CD14-positive monocyte (primary cell): ENCODE data around the gene ZBTB14. TPM values are rescaled to one million over a fixed set of nuclear protein-coding genes. Genes with fewer than 3 reads are reported as not detected.

Experiments
- DNase-seq, 3 donors: peaks; one replicate each; pipeline ENCODE4 v3.0.0-alpha.2; 2011 to 2022
- H2AFZ ChIP-seq: 2 replicates; pipeline ENCODE4 v1.6.0; 2012; ENCODE audit warnings: mild to moderate bottlenecking, low read depth, low read length, inconsistent platforms; ENCODE audit not compliant: insufficient read depth, poor library complexity, severe bottlenecking
- H3K27ac ChIP-seq, 2 donors: 1 replicate in 1 of 2; 2 replicates in 1 of 2; pipeline ENCODE4 v1.5.1; 2012 to 2013; ENCODE audit warnings: low read length in 2 of 2, control low read depth in 1 of 2, inconsistent platforms in 1 of 2, low read depth in 1 of 2, mild to moderate bottlenecking in 1 of 2
- H3K27me3 ChIP-seq, 2 donors: one replicate each; pipeline versions ENCODE4 v1.6.0 to v1.6.1; 2011 to 2013; ENCODE audit warnings: low read length in 2 of 2; ENCODE audit not compliant: control insufficient read depth in 2 of 2, insufficient read depth in 2 of 2
- H3K36me3 ChIP-seq, 2 donors: replicated peaks in 1 of 2; 1 replicate in 1 of 2; 2 replicates in 1 of 2; pipeline versions ENCODE4 v1.5.1 to v1.6.1; 2012 to 2013; ENCODE audit warnings: low read length in 2 of 2, control low read depth in 1 of 2, inconsistent platforms in 1 of 2, mild to moderate bottlenecking in 1 of 2; ENCODE audit not compliant: insufficient read depth in 2 of 2, control insufficient read depth in 1 of 2
- H3K4me1 ChIP-seq, 2 donors: 1 replicate in 1 of 2; 2 replicates in 1 of 2; pipeline versions ENCODE4 v1.5.1 to v1.6.1; 2012 to 2013; ENCODE audit warnings: low read length in 2 of 2, control low read depth in 1 of 2, inconsistent platforms in 1 of 2, mild to moderate bottlenecking in 1 of 2, moderate library complexity in 1 of 2; ENCODE audit not compliant: insufficient read depth in 2 of 2, control insufficient read depth in 1 of 2
- H3K4me2 ChIP-seq: replicated peaks from 2 replicates; pipeline ENCODE3; 2012; ENCODE audit warnings: low read length, moderate library complexity, mild to moderate bottlenecking; ENCODE audit not compliant: poor library complexity, severe bottlenecking; ENCODE audit errors: extremely low read depth
- H3K4me3 ChIP-seq, 3 experiments: fragments of 200-600 bp in 1 of 3; sonication (generic) in 1 of 3; replicated peaks in 1 of 3; 1 replicate in 2 of 3; 2 replicates in 1 of 3; pipeline ENCODE4 v1.5.1; 2011 to 2013; ENCODE audit warnings: low read length in 3 of 3, mild to moderate bottlenecking in 3 of 3, control low read depth in 2 of 3, low read depth in 2 of 3, inconsistent platforms in 1 of 3, moderate library complexity in 1 of 3
- H3K79me2 ChIP-seq: 2 replicates; pipeline ENCODE4 v1.6.0; 2012; ENCODE audit warnings: mild to moderate bottlenecking, control low read depth, inconsistent platforms, low read length, moderate library complexity; ENCODE audit not compliant: insufficient read depth
- H3K9ac ChIP-seq: 2 replicates; pipeline ENCODE4 v1.6.0; 2017; ENCODE audit warnings: low read length, mild to moderate bottlenecking; ENCODE audit not compliant: insufficient read depth, poor library complexity, severe bottlenecking
- H3K9me3 ChIP-seq, 2 donors: replicated peaks in 1 of 2; 1 replicate in 1 of 2; 2 replicates in 1 of 2; pipeline versions ENCODE4 v1.5.1 to v1.6.1; 2012 to 2013; ENCODE audit warnings: low read length in 2 of 2, control low read depth in 1 of 2; ENCODE audit not compliant: control insufficient read depth in 1 of 2, insufficient read depth in 1 of 2
- H4K20me1 ChIP-seq: 2 replicates; pipeline ENCODE4 v1.6.0; 2012; ENCODE audit warnings: mild to moderate bottlenecking, low read length, control low read depth, moderate library complexity; ENCODE audit not compliant: insufficient read depth
- H3K27ac Mint-ChIP-seq, 7 donors: one replicate each; pipeline ENCODE4 v1.8.0; 2020; ENCODE audit warnings: mild to moderate bottlenecking in 7 of 7, mixed read lengths in 7 of 7, moderate library complexity in 6 of 7, inconsistent platforms in 2 of 7
- H3K27me3 Mint-ChIP-seq, 3 donors: one replicate each; pipeline ENCODE4 v1.8.0; 2021 to 2022; ENCODE audit warnings: low read depth in 3 of 3, mild to moderate bottlenecking in 3 of 3, mixed read lengths in 3 of 3, moderate library complexity in 3 of 3, inconsistent platforms in 1 of 3
- H3K36me3 Mint-ChIP-seq, 2 donors: one replicate each; pipeline ENCODE4 v1.8.0; 2020; ENCODE audit warnings: mixed read lengths in 2 of 2, inconsistent platforms in 1 of 2, mild to moderate bottlenecking in 1 of 2
- H3K4me1 Mint-ChIP-seq: one replicate; pipeline ENCODE4 v1.8.0; 2020; ENCODE audit warnings: mild to moderate bottlenecking, mixed read lengths
- H3K4me3 Mint-ChIP-seq, 2 donors: one replicate each; pipeline ENCODE4 v1.8.0; 2020; ENCODE audit warnings: mild to moderate bottlenecking in 2 of 2, mixed read lengths in 2 of 2, moderate library complexity in 1 of 2
- H3K9me3 Mint-ChIP-seq, 7 donors: one replicate each; pipeline ENCODE4 v1.8.0; 2020 to 2022; ENCODE audit warnings: mixed read lengths in 7 of 7, mild to moderate bottlenecking in 6 of 7, moderate library complexity in 6 of 7, inconsistent platforms in 2 of 7
- CTCF ChIP-seq: fragments of 200-600 bp; IDR thresholded peaks from one replicate; pipeline ENCODE4 v1.8.0; 2022; ENCODE audit warnings: antibody characterized with exemption, mild to moderate bottlenecking
- WGBS: methylation state at CpG from one replicate; pipeline ENCODE4 v1.1.5; 2013; ENCODE audit warnings: missing lambda C conversion rate; ENCODE audit not compliant: insufficient coverage; 5-methylcytosine and 5-hydroxymethylcytosine counted together
- intact Hi-C, 2 donors: fragments of 100-400 bp; cut with micrococcal nuclease; formaldehyde crosslinking; loops; one replicate each; pipeline versions ENCODE4 v1.15.0 to v1.15.1; 2023
- polyA plus RNA-seq, 3 donors: library from polyadenylated mRNA; depleted of rRNA in 1 of 3; unstranded in 2 of 3; stranded (reverse) in 1 of 3; fragments of 300-500 nt in 2 of 3; fragments of >200 nt in 1 of 3; fragmentation: Illumina TruSeq in 2 of 3; gene quantifications; 1 replicate in 2 of 3; 2 replicates in 1 of 3; pipeline ENCODE4 v1.2.3, GENCODE V29; 2012 to 2021

Gene ZBTB14
- polyA plus RNA-seq, 3 donors, result 6.8 to 10.0 (median 7.5) TPM

- H3K79me2 ChIP-seq, result peaks cover 7% of the 10 kb centered on the region
- peaks cover 0 to 1% (median 0%) of the 10 kb centered on the region in 3 donors for H3K27me3 Mint-ChIP-seq
- no peak overlapping the region for H3K9ac ChIP-seq
- H2AFZ ChIP-seq, result no peak overlapping the region
- peaks cover 0 to 2% of the 10 kb centered on the region in 2 donors for H3K27me3 ChIP-seq
- peaks cover 10% of the 10 kb centered on the region for H3K4me1 Mint-ChIP-seq
- DNase-seq, result no peak
- H3K27ac ChIP-seq, result no peak overlapping the region
- no peak overlapping the region for H3K4me2 ChIP-seq
- peaks cover 0 to 30% of the 10 kb centered on the region in 2 donors for H3K36me3 ChIP-seq
- no peak overlapping the region for H3K4me3 ChIP-seq
- H3K9me3 ChIP-seq, result no peaks in the 10 kb centered on the region
- intact Hi-C loops, result no loop called here
- no peak overlapping the region for H3K27ac Mint-ChIP-seq
- peaks cover 31% of the 10 kb centered on the region in 2 donors for H3K36me3 Mint-ChIP-seq
- no peaks in the 10 kb centered on the region for H3K4me1 ChIP-seq
- no peak for TF ChIP-seq CTCF
- H3K9me3 Mint-ChIP-seq, result peaks cover 0 to 6% (median 2%) of the 10 kb centered on the region in 7 donors
- H4K20me1 ChIP-seq, result no peaks in the 10 kb centered on the region
- no peak overlapping the region for H3K4me3 Mint-ChIP-seq
Measured at GRCh38 chr18:5244941-5245340, 50.6 kb downstream of the ZBTB14 start.

- Mint-ChIP-seq H3K27ac (no peak overlapping the region), H3K4me3 (no peak overlapping the region)
- WGBS, result no CpG with 5 or more reads among the region's 4 CpGs
Measured at GRCh38 chr18:5239447-5239846, 56.1 kb downstream of the ZBTB14 start.

More at GRCh38 chr18:5239447-5239846, 56.1 kb downstream of the ZBTB14 start:
- Mint-ChIP-seq H3K36me3 (peaks cover 33% of the 10 kb centered on the region in 2 donors), H3K27me3 (peaks cover 4 to 8% (median 8%) of the 10 kb centered on the region in 3 donors), H3K9me3 (peaks cover 0 to 2% (median 0%) of the 10 kb centered on the region in 7 donors), H3K4me1 (peaks cover 34% of the 10 kb centered on the region)
- H3K9ac ChIP-seq, result no peak overlapping the region
- H3K9me3 ChIP-seq, result no peaks in the 10 kb centered on the region
- H3K36me3 ChIP-seq, result peaks cover 0 to 30% of the 10 kb centered on the region in 2 donors
- no peak for DNase-seq
- peak overlapping the region in 1 of 3 experiments; percentile 80 for H3K4me3 ChIP-seq
- no peak overlapping the region for H2AFZ ChIP-seq
- intact Hi-C loops, result loop anchor here (5.0 kb wide), 3 partner anchors 53 to 1173 kb away; partner anchors contain the start of genes L3MBTL4 (in 1 of the 2) and ZBTB14 (in 1 of the 2)
- H3K4me1 ChIP-seq, result peaks cover 22 to 28% of the 10 kb centered on the region in 2 donors
- no peak overlapping the region for H3K27ac ChIP-seq
- no peak for TF ChIP-seq CTCF
- peaks cover 22% of the 10 kb centered on the region for H3K79me2 ChIP-seq
- no peaks in the 10 kb centered on the region for H4K20me1 ChIP-seq
- H3K27me3 ChIP-seq, result peaks cover 0 to 7% of the 10 kb centered on the region in 2 donors
- H3K4me2 ChIP-seq, result peak overlapping the region; percentile 98

Other genes starting within 250 kb of the ZBTB14 start
- not detected for gene AKAIN1, start 98.5 kb downstream of the ZBTB14 start, polyA plus RNA-seq
- gene EPB41L3, start 248.3 kb upstream of the ZBTB14 start, polyA plus RNA-seq, result 10 to 100 TPM; 25.2 to 56.6 (median 51.3) TPM